Epithelial cell of prostate (primary cell): ENCODE results near the gene GXYLT1.
A peak's percentile ranks its signal among the peaks of the same experiment; 100 is the strongest.
"Not testable (repeated sequence)": the region's sequence is repeated elsewhere in the genome, so short reads cannot be mapped to it uniquely, and the experiment has no call there.

Source experiments
- DNase-seq: peaks from one replicate; pipeline ENCODE4 v3.0.0-alpha.2; 2011; ENCODE audit warnings: low read depth, low spot score
- H3K27ac ChIP-seq: fragments of 450-650 bp; 2 replicates; pipeline ENCODE4 v1.5.1; 2017; ENCODE audit warnings: mild to moderate bottlenecking

Gene GXYLT1

GRCh38 chr12:42104087-42104486, 40.6 kb downstream of the GXYLT1 start:
- DNase-seq, result no peak
- H3K27ac ChIP-seq, result no peak overlapping the region

- DNase-seq, result no peak
- no peak overlapping the region for H3K27ac ChIP-seq
These were observed 41.5 kb downstream of the GXYLT1 start for GRCh38 chr12:42103155-42103554.

GRCh38 chr12:42102720-42103119, 42.0 kb downstream of the GXYLT1 start:
- H3K27ac ChIP-seq, result no peak overlapping the region
- DNase-seq, result no peak

GRCh38 chr12:42099433-42099832, 45.2 kb downstream of the GXYLT1 start:
- DNase-seq, result peak; percentile 10
- H3K27ac ChIP-seq, result peak overlapping the region; percentile 25

- no peak overlapping the region for H3K27ac ChIP-seq
- DNase-seq, result no peak
These were observed 46.7 kb downstream of the GXYLT1 start for GRCh38 chr12:42097971-42098370.

GRCh38 chr12:42094277-42094676, 50.4 kb downstream of the GXYLT1 start:
- no peak for DNase-seq
- no peak overlapping the region for H3K27ac ChIP-seq

- DNase-seq, result no peak
- peak overlapping the region; percentile 35 for H3K27ac ChIP-seq
These were observed 52.9 kb downstream of the GXYLT1 start for GRCh38 chr12:42091769-42092168.

- no peak for DNase-seq
- peak overlapping the region; percentile 35 for H3K27ac ChIP-seq
These were observed 53.8 kb downstream of the GXYLT1 start for GRCh38 chr12:42090899-42091298.

- no peak for DNase-seq
These were observed 58.6 kb downstream of the GXYLT1 start for GRCh38 chr12:42086031-42086430.

GRCh38 chr12:42085594-42085993, 59.1 kb downstream of the GXYLT1 start:
- DNase-seq, result no peak
- H3K27ac ChIP-seq, result no peak overlapping the region

More at GRCh38 chr12:42086031-42086430, 58.6 kb downstream of the GXYLT1 start:
- H3K27ac ChIP-seq, result no peak overlapping the region

GRCh38 chr12:42084522-42084921, 60.2 kb downstream of the GXYLT1 start:
- no peak for DNase-seq
- no peak overlapping the region for H3K27ac ChIP-seq

- no peak overlapping the region for H3K27ac ChIP-seq
- DNase-seq, result no peak
These were observed 67.7 kb downstream of the GXYLT1 start for GRCh38 chr12:42076976-42077375.

GRCh38 chr12:42070036-42070435, 74.6 kb downstream of the GXYLT1 start:
- no peak for DNase-seq
- H3K27ac ChIP-seq, result no peak overlapping the region

- DNase-seq, result no peak
- no peak overlapping the region for H3K27ac ChIP-seq
These were observed 85.5 kb downstream of the GXYLT1 start for GRCh38 chr12:42059127-42059526.

- H3K27ac ChIP-seq, result no peak overlapping the region
- no peak for DNase-seq
These were observed 88.5 kb downstream of the GXYLT1 start for GRCh38 chr12:42056130-42056529.

GRCh38 chr12:42053456-42053855, 91.2 kb downstream of the GXYLT1 start:
- no peak overlapping the region for H3K27ac ChIP-seq
- DNase-seq, result no peak

- H3K27ac ChIP-seq, result not testable (repeated sequence)
These were observed 95.7 kb downstream of the GXYLT1 start for GRCh38 chr12:42048980-42049379.

GRCh38 chr12:42039577-42039976, 105.1 kb downstream of the GXYLT1 start:
- DNase-seq, result no peak
- H3K27ac ChIP-seq, result no peak overlapping the region

More at GRCh38 chr12:42048980-42049379, 95.7 kb downstream of the GXYLT1 start:
- not testable (repeated sequence) for DNase-seq

GRCh38 chr12:42039176-42039575, 105.5 kb downstream of the GXYLT1 start:
- DNase-seq, result no peak
- H3K27ac ChIP-seq, result no peak overlapping the region

- DNase-seq, result no peak
- no peak overlapping the region for H3K27ac ChIP-seq
These were observed 112.7 kb downstream of the GXYLT1 start for GRCh38 chr12:42031847-42032564.
